GM18505 (cell line): Measurements from ENCODE around the gene GFOD2.
A peak's percentile ranks its signal among the peaks of the same experiment; 100 is the strongest.

Experiments used
- ATAC-seq: cut with Tn5 transposase; IDR thresholded peaks from one replicate; pipeline ENCODE4 v1.9.1; 2021; ENCODE audit not compliant: unreplicated experiment
- POLR2A ChIP-seq: IDR thresholded peaks from 4 replicates; pipeline ENCODE4 v1.6.1; 2011; ENCODE audit warnings: borderline replicate concordance; ENCODE audit not compliant: insufficient read depth, insufficient read length; ENCODE audit errors: extremely low read depth

Gene GFOD2

DNA sequence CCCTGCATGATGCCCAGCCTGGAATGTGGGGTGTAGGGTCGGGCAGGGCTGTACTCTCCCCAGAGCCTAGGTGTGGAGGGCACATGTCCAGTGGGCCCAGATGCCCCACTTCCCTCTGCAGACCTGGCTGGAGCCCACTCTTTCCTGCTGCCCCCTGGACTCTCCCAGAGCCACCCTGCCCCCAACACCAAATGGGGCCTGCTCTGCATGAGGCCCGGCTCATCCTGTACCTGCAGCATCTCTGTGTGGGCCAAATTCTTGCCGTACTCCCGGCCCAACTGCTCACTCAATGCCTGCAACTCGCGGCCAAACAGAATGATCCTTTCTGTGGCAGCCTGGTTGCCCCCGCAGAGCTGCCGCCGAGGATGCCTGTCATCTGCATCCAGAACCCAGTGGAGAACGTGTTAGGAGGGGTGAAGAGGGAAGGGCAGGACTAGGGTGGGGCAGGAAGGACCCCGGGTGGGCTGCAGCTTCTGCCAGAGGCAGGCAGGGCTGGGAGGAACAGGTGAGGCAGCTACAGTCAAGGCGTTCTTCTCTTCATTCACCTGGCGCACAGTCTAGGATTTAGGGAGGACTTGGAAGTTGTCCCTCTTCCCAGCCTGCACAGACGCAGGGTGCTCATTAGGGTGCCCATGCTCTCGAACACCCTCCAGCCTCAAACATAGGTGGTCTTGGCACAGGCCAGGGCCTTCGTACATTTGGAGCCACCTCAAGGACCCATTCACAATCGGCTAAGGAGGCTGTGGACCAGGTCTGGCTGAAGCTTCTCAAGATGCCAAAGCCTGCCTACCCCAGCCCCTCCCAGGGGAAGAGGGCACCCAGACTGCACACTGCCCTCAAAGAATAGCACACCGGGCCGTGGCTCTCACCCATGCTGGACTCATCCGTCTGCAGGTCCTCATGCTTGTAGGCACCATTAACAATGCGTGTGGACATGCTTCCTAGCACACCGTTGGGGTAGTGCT is 8.7 kb upstream of the GFOD2 start:
- ATAC-seq, result no peak
- TF ChIP-seq POLR2A, result no peak

DNA sequence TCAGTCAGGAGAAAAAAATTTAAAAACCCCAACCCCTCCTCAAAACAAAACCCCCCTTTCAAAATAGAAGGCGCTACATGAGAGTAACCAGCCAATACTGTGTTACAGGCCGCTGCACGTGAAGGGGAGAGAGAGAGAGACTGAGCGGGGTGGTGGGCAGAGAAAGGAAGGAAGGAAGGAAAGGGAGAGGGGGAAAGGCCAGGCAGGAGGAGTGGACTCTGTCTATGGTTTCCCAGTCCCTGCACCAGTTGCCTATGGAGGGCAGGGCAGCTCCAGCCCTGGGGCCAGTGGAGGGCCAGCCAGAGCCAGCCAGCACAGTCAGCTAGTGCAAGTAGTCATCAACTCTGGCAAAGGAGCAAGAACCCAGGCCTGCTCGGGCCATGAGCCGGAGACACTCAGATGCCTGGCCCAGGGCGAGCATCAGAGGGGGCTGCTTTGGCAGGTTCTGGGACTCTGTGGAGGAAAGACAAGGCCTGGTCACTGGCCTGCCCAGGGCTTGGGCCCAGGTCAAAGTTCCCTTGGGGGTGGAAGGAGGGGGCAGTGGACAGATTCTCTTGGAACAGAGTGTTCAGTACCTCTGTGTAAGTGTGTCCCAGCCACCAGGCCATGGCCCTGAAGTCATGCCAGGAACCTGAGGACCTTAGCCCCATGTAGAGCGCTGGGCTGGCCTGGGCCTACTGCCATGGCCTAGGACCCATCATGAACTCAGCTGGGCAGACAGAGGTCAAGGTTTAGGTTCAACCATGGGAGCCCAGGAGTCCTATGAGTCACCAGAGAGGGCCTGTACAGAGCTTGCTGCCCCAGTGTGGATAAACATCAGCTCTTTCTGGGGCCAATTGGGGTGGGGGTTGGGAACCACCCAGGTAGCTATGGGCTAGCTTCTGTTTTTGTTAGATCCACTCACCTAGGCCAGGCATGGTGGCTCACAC is 7.3 kb upstream of the GFOD2 start:
- ATAC-seq, result no peak
- no peak for TF ChIP-seq POLR2A

DNA sequence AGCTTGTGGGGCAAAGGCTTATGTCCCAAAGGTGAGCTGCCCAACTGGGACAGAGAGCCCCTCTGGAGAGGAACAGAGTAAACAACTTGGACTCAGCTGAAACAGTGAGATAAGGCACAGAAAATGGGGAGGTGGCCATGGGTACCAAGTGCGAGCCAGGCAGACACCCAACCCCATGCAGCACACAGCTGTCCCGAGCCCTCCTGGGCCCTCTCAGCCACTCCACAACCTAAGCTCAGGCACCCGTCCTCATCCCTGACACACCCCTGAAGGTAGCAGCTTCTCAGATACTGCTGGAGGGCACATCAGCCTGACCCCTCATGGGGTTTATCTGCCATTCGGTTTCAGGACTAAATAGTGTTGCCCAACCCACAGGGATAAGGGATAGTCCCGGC is 4.8 kb upstream of the GFOD2 start:
- no peak for TF ChIP-seq POLR2A
- ATAC-seq, result no peak

DNA sequence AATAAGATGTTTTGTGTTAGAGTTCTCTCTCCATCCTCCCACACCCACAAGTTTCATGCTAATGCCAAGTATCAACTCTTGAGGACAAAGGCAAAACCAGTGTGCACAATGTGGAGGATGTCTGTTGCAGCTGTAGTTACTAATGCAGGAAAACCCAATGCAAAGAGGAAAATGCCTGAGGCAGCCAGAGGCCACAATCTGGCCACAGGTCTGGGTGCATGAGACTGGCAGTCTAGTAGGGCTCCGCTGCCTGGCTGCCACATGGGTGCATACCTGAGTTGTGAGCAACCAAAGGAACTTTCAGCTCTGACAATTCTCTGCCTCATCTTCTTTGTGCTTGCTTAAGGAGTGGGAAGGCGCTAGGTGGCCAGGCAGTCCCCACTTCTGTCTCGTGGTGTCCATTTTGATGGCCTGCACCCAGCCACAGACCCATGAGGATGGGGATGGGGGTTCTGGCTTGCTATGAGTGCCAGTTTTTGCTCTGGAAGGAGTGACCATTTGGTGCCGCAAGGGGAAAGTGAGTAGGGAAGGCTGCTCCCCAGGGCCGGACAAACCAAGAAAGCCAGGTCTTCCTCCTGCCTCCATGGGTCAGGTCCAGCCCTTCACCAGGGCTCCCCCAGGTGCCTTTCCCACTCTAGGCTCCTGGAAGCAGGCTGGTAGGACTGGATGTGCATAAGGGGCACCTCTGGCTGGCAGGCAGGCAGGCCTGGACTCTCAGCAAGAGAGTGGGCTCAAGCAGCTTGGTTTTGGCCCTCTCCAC is 4.2 kb upstream of the GFOD2 start:
- no peak for ATAC-seq
- no peak for TF ChIP-seq POLR2A

DNA sequence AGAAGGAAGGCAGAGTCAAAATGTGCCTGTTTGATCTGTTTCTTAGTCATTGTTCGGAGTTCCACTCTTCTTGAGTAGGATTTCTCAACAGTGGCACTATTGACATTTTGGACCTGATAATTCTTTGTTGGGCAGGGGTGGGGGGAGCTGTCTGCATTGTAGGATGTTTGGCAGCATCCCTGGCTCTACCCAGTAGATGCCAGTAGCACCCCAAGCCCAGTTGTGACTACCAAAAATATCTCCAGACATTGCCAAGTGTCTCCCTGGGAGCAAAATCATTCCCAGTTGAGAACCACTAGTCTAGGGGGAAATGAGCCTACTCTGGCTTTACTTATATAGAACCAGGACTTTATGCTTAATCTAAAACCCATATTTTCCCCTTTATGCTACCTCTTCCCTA is 1.1 kb upstream of the GFOD2 start:
- no peak for TF ChIP-seq POLR2A
- no peak for ATAC-seq

DNA sequence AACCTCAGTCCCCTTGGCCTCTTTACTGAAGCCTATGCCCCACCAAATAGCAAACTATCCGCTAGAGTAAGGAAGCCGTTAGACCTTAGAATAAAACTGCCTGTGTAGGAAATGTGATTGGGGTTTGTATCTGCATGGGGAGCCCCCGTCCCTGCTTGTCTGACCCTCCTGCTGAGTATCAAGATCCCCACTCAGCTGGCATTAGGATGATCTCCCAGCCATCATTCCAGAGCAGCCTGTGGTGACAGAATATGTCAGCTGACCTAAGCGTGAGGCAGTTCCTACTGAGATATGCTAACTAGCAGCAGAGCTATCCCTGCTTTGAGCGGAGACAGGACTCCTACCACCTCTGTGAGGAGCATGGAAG is 645 bp upstream of the GFOD2 start:
- peak; percentile 16 for ATAC-seq

DNA sequence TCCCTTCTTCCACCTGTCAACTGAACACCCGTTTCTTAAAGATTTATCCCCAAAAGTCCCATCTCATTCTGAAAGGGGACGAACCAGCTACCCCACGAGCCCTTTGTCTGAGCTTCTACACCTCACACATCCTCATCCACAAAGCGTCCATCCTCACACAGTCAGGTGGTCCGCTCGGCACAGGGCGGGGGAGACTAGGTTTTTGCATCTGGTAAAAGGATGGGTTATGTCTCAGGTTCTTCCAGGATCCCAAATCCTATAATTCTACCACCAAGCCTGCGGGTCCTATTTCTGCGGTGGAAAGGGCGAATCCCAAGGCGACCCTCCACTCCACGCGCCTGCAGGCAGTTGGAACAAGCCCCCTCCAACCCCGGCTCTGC is 458 bp downstream of the GFOD2 start:
- TF ChIP-seq POLR2A, result no peak
- ATAC-seq, result peak; percentile 33

More for the DNA sequence above, 645 bp upstream of the GFOD2 start:
- no peak for TF ChIP-seq POLR2A

DNA sequence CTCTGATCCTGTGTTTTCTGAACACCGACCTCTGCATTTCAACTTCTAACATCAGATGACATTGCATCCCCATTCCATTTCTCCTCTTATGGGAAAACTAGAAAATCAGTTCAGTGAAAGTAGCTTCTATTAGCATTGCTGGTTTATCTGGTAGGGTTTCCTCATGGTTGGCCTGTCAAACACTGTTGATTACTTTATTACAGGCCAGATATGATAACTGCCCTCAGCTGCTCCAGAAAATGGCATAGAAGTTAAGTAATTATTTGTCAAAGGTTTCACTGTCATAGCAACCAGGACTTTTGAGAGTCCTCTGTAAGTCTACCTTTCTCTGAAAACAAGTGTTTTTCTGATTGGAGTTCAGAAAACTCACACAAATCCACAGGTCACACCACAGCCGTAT is 3.0 kb downstream of the GFOD2 start:
- ATAC-seq, result no peak
- no peak for TF ChIP-seq POLR2A

DNA sequence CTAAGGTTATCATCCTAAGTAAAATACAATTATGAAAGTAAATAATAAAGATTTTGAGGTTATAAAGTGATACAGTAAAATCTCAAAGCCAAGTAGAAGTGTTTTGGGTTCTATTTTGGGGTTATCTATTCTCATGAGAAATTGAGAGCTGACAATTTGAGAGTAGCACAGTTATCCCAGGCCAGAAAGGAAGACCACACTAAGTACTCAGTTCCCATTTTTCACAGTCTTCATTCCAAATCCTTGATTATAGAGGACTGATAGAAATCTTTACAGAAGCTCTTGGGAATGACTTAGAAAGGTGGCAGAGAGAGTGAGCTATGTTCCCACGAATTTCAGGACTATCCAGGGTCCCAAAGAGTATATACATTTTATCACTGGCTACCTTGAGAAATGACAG is 4.6 kb downstream of the GFOD2 start:
- no peak for TF ChIP-seq POLR2A
- ATAC-seq, result no peak

DNA sequence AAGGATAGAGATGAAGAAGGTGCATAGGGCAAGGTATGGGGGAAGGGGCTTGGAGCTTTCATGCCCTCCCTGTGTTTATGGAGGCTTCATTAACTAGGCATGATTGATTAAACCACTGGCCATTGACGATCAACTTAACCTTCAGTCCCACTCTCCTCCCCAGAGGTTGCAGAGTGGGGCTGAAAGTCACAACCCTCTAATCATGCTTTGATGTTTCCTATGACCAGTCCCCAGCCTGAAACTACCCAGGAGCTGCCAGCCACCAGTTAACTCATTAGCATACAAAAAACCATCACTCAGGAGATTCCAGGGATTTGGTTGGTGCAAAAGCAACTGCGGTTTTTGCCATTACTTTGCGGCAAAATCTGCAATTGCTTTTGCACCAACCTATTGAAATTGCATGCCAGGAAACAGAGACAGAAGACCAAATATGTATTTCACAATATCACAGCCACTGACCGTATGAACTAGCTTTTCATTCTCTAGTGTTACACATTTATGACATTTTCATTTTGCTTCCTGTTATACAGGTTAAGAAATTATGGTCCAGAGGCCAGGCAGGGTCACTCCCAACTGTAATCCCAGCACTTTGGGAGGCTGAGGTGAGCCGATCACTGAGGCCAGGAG is 5.4 kb downstream of the GFOD2 start:
- no peak for TF ChIP-seq POLR2A
- no peak for ATAC-seq

DNA sequence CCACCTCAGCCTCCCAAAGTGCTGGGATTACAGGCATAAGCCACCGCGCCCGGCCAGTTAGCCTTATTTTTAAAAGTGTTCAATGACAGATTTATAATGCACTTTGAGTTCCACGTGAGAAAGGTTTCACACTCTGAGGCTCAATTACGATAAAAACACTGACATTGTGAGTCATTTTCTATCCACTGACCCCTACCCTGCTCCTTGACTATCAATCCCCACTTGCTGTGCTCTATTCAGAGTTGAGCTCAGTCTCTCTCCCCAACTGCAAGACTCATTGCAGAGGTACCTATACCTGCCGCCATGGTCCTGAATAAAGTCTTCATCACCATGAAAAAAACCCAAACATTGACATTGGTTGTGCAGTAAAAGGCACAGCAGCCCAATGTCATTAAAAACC is 8.5 kb downstream of the GFOD2 start:
- no peak for ATAC-seq
- no peak for TF ChIP-seq POLR2A

DNA sequence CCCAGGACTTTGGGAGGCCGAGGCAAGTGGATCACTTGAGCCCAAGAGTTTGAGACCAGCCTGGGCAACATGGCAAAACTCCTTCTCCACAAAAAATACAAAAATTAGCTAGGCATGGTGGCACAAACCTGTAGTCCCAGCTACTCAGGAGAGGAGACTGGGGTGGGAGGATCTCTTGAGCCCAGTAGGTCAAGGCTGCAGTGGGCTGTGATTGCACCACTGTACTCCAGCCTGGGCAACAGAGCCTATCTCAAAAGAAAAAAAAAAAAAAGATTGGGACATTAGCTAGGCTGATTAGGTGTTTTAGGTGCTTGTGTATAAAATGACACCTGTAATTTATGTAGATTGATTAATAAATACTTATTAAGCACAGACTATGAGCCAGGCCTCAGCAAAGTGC is 10.1 kb downstream of the GFOD2 start:
- ATAC-seq, result no peak
- no peak for TF ChIP-seq POLR2A

DNA sequence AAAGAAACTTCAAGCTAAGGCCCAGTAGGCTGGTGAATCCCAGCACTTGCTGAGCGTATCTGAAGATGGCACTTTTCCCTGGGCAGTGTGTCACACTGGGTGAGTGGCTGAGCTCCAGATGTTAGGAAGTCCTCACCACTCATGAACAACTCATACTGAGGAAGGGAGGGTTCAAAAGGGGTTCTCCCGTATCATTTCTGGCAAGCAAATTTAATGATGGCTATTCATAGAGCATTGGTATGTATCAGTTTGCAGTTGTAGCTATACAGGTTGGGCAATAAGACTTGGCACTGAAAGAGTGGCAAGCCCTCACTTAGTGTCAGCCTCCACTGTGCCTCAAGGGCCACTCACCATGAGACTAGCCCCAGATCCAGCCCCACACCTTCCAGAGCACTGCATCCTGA is 10.7 kb downstream of the GFOD2 start:
- no peak for ATAC-seq
- no peak for TF ChIP-seq POLR2A

DNA sequence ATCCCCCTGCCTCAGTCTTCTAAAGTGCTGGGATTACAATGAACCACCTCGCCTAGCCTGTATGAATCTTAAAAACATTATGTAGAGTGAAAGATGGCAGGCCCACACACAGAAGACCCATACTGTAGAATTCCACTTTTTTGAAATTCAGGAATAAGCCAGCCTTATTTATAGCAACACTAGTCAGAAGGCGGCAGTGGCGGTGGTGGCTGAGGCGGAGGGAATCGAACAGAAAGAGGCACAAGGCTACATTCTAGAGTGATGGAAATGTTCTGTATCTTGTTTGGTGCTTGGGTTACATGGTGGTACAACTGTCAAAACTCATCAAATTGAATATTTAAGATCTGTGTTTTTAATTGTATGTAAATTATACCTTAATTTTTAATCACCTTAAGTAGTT is 11.3 kb downstream of the GFOD2 start:
- ATAC-seq, result no peak
- TF ChIP-seq POLR2A, result no peak

DNA sequence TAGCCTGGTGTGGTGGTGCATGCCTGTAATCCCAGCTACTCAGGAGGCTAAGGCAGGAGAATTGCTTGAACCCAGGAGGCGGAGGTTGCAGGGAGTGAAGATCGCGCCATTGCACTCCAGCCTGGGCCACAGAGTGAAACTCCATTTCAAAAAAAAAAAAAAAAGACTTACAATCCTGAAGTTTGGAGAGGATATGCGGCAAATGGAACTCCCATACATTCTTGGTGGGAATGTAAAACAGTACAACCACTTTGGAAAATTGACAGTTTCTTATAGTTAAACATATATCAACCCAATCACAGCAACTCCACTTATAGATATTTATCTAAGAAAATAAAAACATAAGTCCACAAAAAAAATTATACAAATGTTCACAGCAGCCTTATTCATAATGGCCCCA is 11.9 kb downstream of the GFOD2 start:
- TF ChIP-seq POLR2A, result no peak
- no peak for ATAC-seq
